ENCODE data around the gene CLEC18B.
A peak's percentile ranks its signal among the peaks of the same experiment; 100 is the strongest.

The CLEC18B gene

GRCh38 chr16:74455213-74455612, 33.9 kb upstream of the CLEC18B start:
- Histone ChIP-seq H3K27ac (ENCODE audit: low read length, poor library complexity, severe bottlenecking) (no peak overlapping the region), H2BK15ac (ENCODE audit: low read depth, poor library complexity, severe bottlenecking) (no peak overlapping the region), H4K8ac (ENCODE audit: low read length) (no peak overlapping the region), H3K23ac (ENCODE audit: low read length in 2 of 2) (no peak overlapping the region), H3K18ac (ENCODE audit: low read depth in 1 of 2, low read length in 2 of 2) (no peak overlapping the region), H3K9ac (ENCODE audit: low read length) (peak overlapping the region; percentile 71), H3K4ac (ENCODE audit: low read depth in 1 of 2, low read length in 2 of 2) (no peak overlapping the region), H4K91ac (ENCODE audit: low read length) (no peak overlapping the region), H3K4me3 (ENCODE audit: insufficient read depth in 1 of 2, low read depth in 1 of 2, low read length in 2 of 2) (peak overlapping the region in 1 of 2 experiments; percentile 7), H2BK120ac (ENCODE audit: low read depth, low read length) (no peak overlapping the region), H3K4me1 (ENCODE audit: control insufficient read depth, insufficient read depth, low read depth, low read length) (peaks cover 10% of the 10 kb centered on the region), H3K4me2 (ENCODE audit: low read length, poor library complexity, severe bottlenecking) (no peak overlapping the region), H2BK12ac (ENCODE audit: low read length in 2 of 2) (no peak overlapping the region), H2AK5ac (ENCODE audit: low read length, severe bottlenecking) (no peak overlapping the region), H3K9me3 (ENCODE audit: control insufficient read depth, low read length) (no peaks in the 10 kb centered on the region), H2BK5ac (ENCODE audit: low read depth, low read length, poor library complexity, severe bottlenecking) (no peak overlapping the region), H3K14ac (ENCODE audit: low read length in 2 of 2) (no peak overlapping the region), H2AFZ (ENCODE audit: low read depth, low read length) (no peak overlapping the region), H3K36me3 (ENCODE audit: control insufficient read depth in 1 of 2, insufficient read depth in 2 of 2, low read depth in 1 of 2, low read length in 2 of 2) (peaks cover 49 to 73% of the 10 kb centered on the region in 2 experiments), H3K79me1 (replicated peaks; ENCODE audit: low read length, poor library complexity, severe bottlenecking) (peaks cover 4% of the 10 kb centered on the region), H3K27me3 (ENCODE audit: control insufficient read depth in 1 of 2, insufficient read depth in 1 of 2, low read length in 2 of 2) (no peaks in the 10 kb centered on the region)
- 92% methylated on average over 7 of the region's 7 CpGs for WGBS
- peak; percentile 58 for DNase-seq

- H3K4ac ChIP-seq (ENCODE audit: low read depth in 1 of 2, low read length in 2 of 2) = no peak overlapping the region
- H3K23ac ChIP-seq (ENCODE audit: low read length in 2 of 2) = no peak overlapping the region
- no peak overlapping the region for H2AFZ ChIP-seq (ENCODE audit: low read depth, low read length)
- H3K4me1 ChIP-seq (ENCODE audit: control insufficient read depth, insufficient read depth, low read depth, low read length) = peaks cover 18% of the 10 kb centered on the region
- no peak overlapping the region for H2BK15ac ChIP-seq (ENCODE audit: low read depth, poor library complexity, severe bottlenecking)
- no peak overlapping the region for H3K4me2 ChIP-seq (ENCODE audit: low read length, poor library complexity, severe bottlenecking)
- no peak overlapping the region for H3K18ac ChIP-seq (ENCODE audit: low read depth in 1 of 2, low read length in 2 of 2)
- no peak overlapping the region for H2BK120ac ChIP-seq (ENCODE audit: low read depth, low read length)
- no peak overlapping the region for H2AK5ac ChIP-seq (ENCODE audit: low read length, severe bottlenecking)
- H2BK12ac ChIP-seq (ENCODE audit: low read length in 2 of 2) = no peak overlapping the region
- peaks cover 7% of the 10 kb centered on the region for H3K79me1 ChIP-seq (replicated peaks; ENCODE audit: low read length, poor library complexity, severe bottlenecking)
- H3K27ac ChIP-seq (ENCODE audit: low read length, poor library complexity, severe bottlenecking) = peak overlapping the region; percentile 14
- H3K36me3 ChIP-seq (ENCODE audit: control insufficient read depth in 1 of 2, insufficient read depth in 2 of 2, low read depth in 1 of 2, low read length in 2 of 2) = peaks cover 39 to 45% of the 10 kb centered on the region in 2 experiments
- H3K27me3 ChIP-seq (ENCODE audit: control insufficient read depth in 1 of 2, insufficient read depth in 1 of 2, low read length in 2 of 2) = no peaks in the 10 kb centered on the region
- WGBS = 94% methylated on average over 14 of the region's 14 CpGs
- H3K4me3 ChIP-seq (ENCODE audit: insufficient read depth in 1 of 2, low read depth in 1 of 2, low read length in 2 of 2) = no peak overlapping the region
- no peak overlapping the region for H4K91ac ChIP-seq (ENCODE audit: low read length)
- H2BK5ac ChIP-seq (ENCODE audit: low read depth, low read length, poor library complexity, severe bottlenecking) = no peak overlapping the region
- H4K8ac ChIP-seq (ENCODE audit: low read length) = no peak overlapping the region
- H3K9me3 ChIP-seq (ENCODE audit: control insufficient read depth, low read length) = no peaks in the 10 kb centered on the region
- H3K9ac ChIP-seq (ENCODE audit: low read length) = no peak overlapping the region
- no peak for DNase-seq
- H3K14ac ChIP-seq (ENCODE audit: low read length in 2 of 2) = no peak overlapping the region
Observed at GRCh38 chr16:74451951-74452758, 30.9 kb upstream of the CLEC18B start.

GRCh38 chr16:74450967-74451760, 29.9 kb upstream of the CLEC18B start:
- no peak overlapping the region for H3K23ac ChIP-seq (ENCODE audit: low read length in 2 of 2)

GRCh38 chr16:74450236-74450635, 29.0 kb upstream of the CLEC18B start:
- no peaks in the 10 kb centered on the region for H3K9me3 ChIP-seq (ENCODE audit: control insufficient read depth, low read length)
- H3K27me3 ChIP-seq (ENCODE audit: control insufficient read depth in 1 of 2, insufficient read depth in 1 of 2, low read length in 2 of 2) = no peaks in the 10 kb centered on the region
- peak overlapping the region; percentile 50 to 85 for H3K4ac ChIP-seq (ENCODE audit: low read depth in 1 of 2, low read length in 2 of 2)
- H2BK12ac ChIP-seq (ENCODE audit: low read length in 2 of 2) = peak overlapping the region; percentile 92 to 94
- H2BK5ac ChIP-seq (ENCODE audit: low read depth, low read length, poor library complexity, severe bottlenecking) = no peak overlapping the region
- H3K27ac ChIP-seq (ENCODE audit: low read length, poor library complexity, severe bottlenecking) = no peak overlapping the region
- peaks cover 17% of the 10 kb centered on the region for H3K79me1 ChIP-seq (replicated peaks; ENCODE audit: low read length, poor library complexity, severe bottlenecking)
- H3K23ac ChIP-seq (ENCODE audit: low read length in 2 of 2) = no peak overlapping the region
- DNase-seq = peak; percentile 7
- no peak overlapping the region for H3K14ac ChIP-seq (ENCODE audit: low read length in 2 of 2)
- no peak overlapping the region for H3K4me3 ChIP-seq (ENCODE audit: insufficient read depth in 1 of 2, low read depth in 1 of 2, low read length in 2 of 2)
- H4K8ac ChIP-seq (ENCODE audit: low read length) = peak overlapping the region; percentile 91
- WGBS = 88% methylated on average over 2 of the region's 3 CpGs
- H3K18ac ChIP-seq (ENCODE audit: low read depth in 1 of 2, low read length in 2 of 2) = peak overlapping the region; percentile 79 to 93
- H3K9ac ChIP-seq (ENCODE audit: low read length) = peak overlapping the region; percentile 84
- H3K4me1 ChIP-seq (ENCODE audit: control insufficient read depth, insufficient read depth, low read depth, low read length) = peaks cover 18% of the 10 kb centered on the region
- H2BK15ac ChIP-seq (ENCODE audit: low read depth, poor library complexity, severe bottlenecking) = peak overlapping the region; percentile 44
- peak overlapping the region; percentile 92 for H4K91ac ChIP-seq (ENCODE audit: low read length)
- peak overlapping the region; percentile 82 for H2BK120ac ChIP-seq (ENCODE audit: low read depth, low read length)
- H3K36me3 ChIP-seq (ENCODE audit: control insufficient read depth in 1 of 2, insufficient read depth in 2 of 2, low read depth in 1 of 2, low read length in 2 of 2) = peaks cover 35 to 36% of the 10 kb centered on the region in 2 experiments
- H3K4me2 ChIP-seq (ENCODE audit: low read length, poor library complexity, severe bottlenecking) = no peak overlapping the region
- H2AK5ac ChIP-seq (ENCODE audit: low read length, severe bottlenecking) = peak overlapping the region; percentile 15
- H2AFZ ChIP-seq (ENCODE audit: low read depth, low read length) = no peak overlapping the region

More at GRCh38 chr16:74450967-74451760, 29.9 kb upstream of the CLEC18B start:
- no peak overlapping the region for H4K8ac ChIP-seq (ENCODE audit: low read length)
- no peak overlapping the region for H2AK5ac ChIP-seq (ENCODE audit: low read length, severe bottlenecking)
- H3K4ac ChIP-seq (ENCODE audit: low read depth in 1 of 2, low read length in 2 of 2) = no peak overlapping the region
- H3K18ac ChIP-seq (ENCODE audit: low read depth in 1 of 2, low read length in 2 of 2) = no peak overlapping the region
- H3K14ac ChIP-seq (ENCODE audit: low read length in 2 of 2) = no peak overlapping the region
- no peak overlapping the region for H2BK120ac ChIP-seq (ENCODE audit: low read depth, low read length)
- H2AFZ ChIP-seq (ENCODE audit: low read depth, low read length) = no peak overlapping the region
- no peak for DNase-seq
- H3K27me3 ChIP-seq (ENCODE audit: control insufficient read depth in 1 of 2, insufficient read depth in 1 of 2, low read length in 2 of 2) = no peaks in the 10 kb centered on the region
- H3K4me1 ChIP-seq (ENCODE audit: control insufficient read depth, insufficient read depth, low read depth, low read length) = peaks cover 18% of the 10 kb centered on the region
- peaks cover 12% of the 10 kb centered on the region for H3K79me1 ChIP-seq (replicated peaks; ENCODE audit: low read length, poor library complexity, severe bottlenecking)
- no peak overlapping the region for H2BK15ac ChIP-seq (ENCODE audit: low read depth, poor library complexity, severe bottlenecking)
- H2BK5ac ChIP-seq (ENCODE audit: low read depth, low read length, poor library complexity, severe bottlenecking) = no peak overlapping the region
- H3K36me3 ChIP-seq (ENCODE audit: control insufficient read depth in 1 of 2, insufficient read depth in 2 of 2, low read depth in 1 of 2, low read length in 2 of 2) = peaks cover 40 to 41% of the 10 kb centered on the region in 2 experiments
- WGBS = 97% methylated on average over 17 of the region's 20 CpGs
- H4K91ac ChIP-seq (ENCODE audit: low read length) = no peak overlapping the region
- H3K4me3 ChIP-seq (ENCODE audit: insufficient read depth in 1 of 2, low read depth in 1 of 2, low read length in 2 of 2) = no peak overlapping the region
- H3K9ac ChIP-seq (ENCODE audit: low read length) = no peak overlapping the region
- H3K9me3 ChIP-seq (ENCODE audit: control insufficient read depth, low read length) = no peaks in the 10 kb centered on the region
- H3K4me2 ChIP-seq (ENCODE audit: low read length, poor library complexity, severe bottlenecking) = no peak overlapping the region
- no peak overlapping the region for H3K27ac ChIP-seq (ENCODE audit: low read length, poor library complexity, severe bottlenecking)
- H2BK12ac ChIP-seq (ENCODE audit: low read length in 2 of 2) = no peak overlapping the region
